PC-9 (cell line): ENCODE measurements around the gene PAXX. TPM values are rescaled to one million over a fixed set of nuclear protein-coding genes. Genes with fewer than 3 reads are reported as not detected.

ENCODE experiments used
- BruUV-seq: library from RNA; stranded (reverse); fragments of 400-500 nt; replicated peaks from 2 replicates; lab custom pipeline; 2021; lab: Mats Ljungman, UMichigan
- CTCF ChIA-PET: fragments of 300-600 bp; sonication (Branson Sonifier 250); formaldehyde crosslinking; loops from one replicate; lab custom pipeline; 2022; ENCODE audit warnings: antibody characterized with exemption; lab: Charles Lee
- POLR2A ChIA-PET: fragments of 300-600 bp; sonication (Branson Sonifier 250); formaldehyde crosslinking; loops from one replicate; lab custom pipeline; 2022; ENCODE audit warnings: antibody characterized with exemption; ENCODE audit not compliant: unreplicated experiment; lab: Charles Lee
- DNase-seq, 2 experiments: peaks; one replicate each; pipeline versions ENCODE4 v3.0.0 to v3.0.0-alpha.2; 2015 to 2022; ENCODE audit warnings: mixed read lengths in 1 of 2
- H2AFZ ChIP-seq: fragments of 200-600 bp; sonication (generic); 2 replicates; pipeline ENCODE4 v1.8.1; 2017; ENCODE audit warnings: antibody characterized with exemption
- H3F3A ChIP-seq: fragments of 200-600 bp; sonication (generic); 2 replicates; pipeline ENCODE4 v1.8.1; 2017; ENCODE audit warnings: antibody characterized with exemption, mild to moderate bottlenecking, low read depth; ENCODE audit not compliant: insufficient read depth
- H3K27ac ChIP-seq: fragments of 200-600 bp; sonication (generic); 2 replicates; pipeline ENCODE4 v1.6.1; 2016; ENCODE audit warnings: mixed run types
- H3K27me3 ChIP-seq: fragments of 200-600 bp; sonication (generic); 2 replicates; pipeline ENCODE4 v1.6.1; 2016; ENCODE audit warnings: low read depth, mixed run types; ENCODE audit not compliant: insufficient read depth
- H3K36me3 ChIP-seq: fragments of 200-600 bp; sonication (generic); 2 replicates; pipeline ENCODE4 v1.6.1; 2016; ENCODE audit warnings: low read depth, mixed run types
- H3K4me1 ChIP-seq: fragments of 200-600 bp; sonication (generic); replicated peaks from 2 replicates; pipeline ENCODE4 v1.6.1; 2016; ENCODE audit warnings: mixed run types; ENCODE audit not compliant: insufficient read depth
- H3K4me2 ChIP-seq: fragments of 200-600 bp; sonication (generic); 2 replicates; pipeline ENCODE4 v1.6.1; 2017; ENCODE audit warnings: mixed run types
- H3K4me3 ChIP-seq: fragments of 200-600 bp; sonication (generic); 2 replicates; pipeline ENCODE4 v1.6.1; 2016; ENCODE audit warnings: mixed run types
- H3K79me2 ChIP-seq: fragments of 200-600 bp; sonication (generic); 2 replicates; pipeline ENCODE4 v1.6.1; 2017; ENCODE audit warnings: low read depth, mixed run types
- H3K9me2 ChIP-seq: fragments of 200-600 bp; sonication (generic); 2 replicates; pipeline ENCODE4 v1.8.1; 2017; ENCODE audit warnings: mild to moderate bottlenecking; ENCODE audit not compliant: insufficient read depth
- H3K9me3 ChIP-seq: fragments of 200-600 bp; sonication (generic); 2 replicates; pipeline ENCODE4 v1.8.1; 2016; ENCODE audit warnings: low read depth; ENCODE audit not compliant: insufficient read depth
- H4K20me1 ChIP-seq: fragments of 200-600 bp; sonication (generic); 2 replicates; pipeline ENCODE4 v1.8.1; 2017; ENCODE audit not compliant: insufficient read depth
- EZH2 ChIP-seq: fragments of 200-600 bp; sonication (generic); IDR thresholded peaks from 2 replicates; pipeline ENCODE4 v1.8.0; 2017; ENCODE audit warnings: antibody characterized with exemption, low read depth
- intact Hi-C: fragments of 100-400 bp; cut with micrococcal nuclease; formaldehyde crosslinking; loops from one replicate; pipeline ENCODE4 v1.10.0; 2022; ENCODE audit not compliant: unreplicated experiment
- total RNA-seq: library from RNA; stranded (reverse); gene quantifications from 2 replicates; pipeline ENCODE4 v1.2.3, GENCODE V29; 2021
- TF ChIP-seq, protein P1 (sequence below): fragments of 200-600 bp; sonication (generic); conservative IDR thresholded peaks from 2 replicates; pipeline ENCODE4 v1.6.1; 2017; ENCODE audit warnings: mixed run types, antibody characterized with exemption, mild to moderate bottlenecking, moderate library complexity

The PAXX gene
- total RNA-seq, 1 experiment from 2014 or later = 54.9 TPM

- TF ChIP-seq, protein P1, sequence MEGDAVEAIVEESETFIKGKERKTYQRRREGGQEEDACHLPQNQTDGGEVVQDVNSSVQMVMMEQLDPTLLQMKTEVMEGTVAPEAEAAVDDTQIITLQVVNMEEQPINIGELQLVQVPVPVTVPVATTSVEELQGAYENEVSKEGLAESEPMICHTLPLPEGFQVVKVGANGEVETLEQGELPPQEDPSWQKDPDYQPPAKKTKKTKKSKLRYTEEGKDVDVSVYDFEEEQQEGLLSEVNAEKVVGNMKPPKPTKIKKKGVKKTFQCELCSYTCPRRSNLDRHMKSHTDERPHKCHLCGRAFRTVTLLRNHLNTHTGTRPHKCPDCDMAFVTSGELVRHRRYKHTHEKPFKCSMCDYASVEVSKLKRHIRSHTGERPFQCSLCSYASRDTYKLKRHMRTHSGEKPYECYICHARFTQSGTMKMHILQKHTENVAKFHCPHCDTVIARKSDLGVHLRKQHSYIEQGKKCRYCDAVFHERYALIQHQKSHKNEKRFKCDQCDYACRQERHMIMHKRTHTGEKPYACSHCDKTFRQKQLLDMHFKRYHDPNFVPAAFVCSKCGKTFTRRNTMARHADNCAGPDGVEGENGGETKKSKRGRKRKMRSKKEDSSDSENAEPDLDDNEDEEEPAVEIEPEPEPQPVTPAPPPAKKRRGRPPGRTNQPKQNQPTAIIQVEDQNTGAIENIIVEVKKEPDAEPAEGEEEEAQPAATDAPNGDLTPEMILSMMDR = no peak
- no peak for TF ChIP-seq EZH2
- DNase-seq = no peak
- H3K4me1 ChIP-seq = peaks cover 9% of the 10 kb centered on the region
- CTCF ChIA-PET = no interaction called here
- no peaks in the 10 kb centered on the region for H3K9me3 ChIP-seq
- peaks cover 15% of the 10 kb centered on the region; the same call in 1 of the 2 replicates for H3F3A ChIP-seq
- no peak overlapping the region for H2AFZ ChIP-seq
- no peaks in the 10 kb centered on the region for H3K9me2 ChIP-seq
- POLR2A ChIA-PET = no interaction called here
- no peaks in the 10 kb centered on the region for H3K36me3 ChIP-seq
- no peaks in the 10 kb centered on the region for H3K79me2 ChIP-seq
- no peak overlapping the region for H3K4me3 ChIP-seq
- H3K27ac ChIP-seq = no peak overlapping the region
- no TSS peak for BruUV-seq
- H3K4me2 ChIP-seq = no peak overlapping the region
- H4K20me1 ChIP-seq = no peaks in the 10 kb centered on the region; the same call in 1 of the 2 replicates
- intact Hi-C loops = no loop called here
- no peaks in the 10 kb centered on the region for H3K27me3 ChIP-seq
Observed at GRCh38 chr9:136985853-136986252, 6.4 kb upstream of the PAXX start.

GRCh38 chr9:136988872-136989271 is 3.4 kb upstream of the PAXX start:
- H3K4me1 ChIP-seq = 0 out of 2 replicates have a peak, but pooled peaks cover 5% of the 10 kb centered on the region
- peaks cover 27% of the 10 kb centered on the region; the same call in 1 of the 2 replicates for H3F3A ChIP-seq
- H3K79me2 ChIP-seq = peaks cover 7% of the 10 kb centered on the region; the same call in 1 of the 2 replicates
- no peak overlapping the region for H3K4me3 ChIP-seq
- H3K27me3 ChIP-seq = no peaks in the 10 kb centered on the region
- H3K9me2 ChIP-seq = no peaks in the 10 kb centered on the region
- no peaks in the 10 kb centered on the region for H3K9me3 ChIP-seq
- intact Hi-C loops = no loop called here
- H3K27ac ChIP-seq = no peak overlapping the region
- no peak for DNase-seq
- no peak overlapping the region for H3K4me2 ChIP-seq
- BruUV-seq = no TSS peak
- no peaks in the 10 kb centered on the region; the same call in 1 of the 2 replicates for H4K20me1 ChIP-seq
- ChIA-PET CTCF (interaction anchor here (0.6 to 0.7 kb wide), 2 partner anchors 12 to 355 kb away, joined by 5 to 8 read pairs; no protein-coding TSS in a partner anchor), POLR2A (no interaction called here)
- H3K36me3 ChIP-seq = no peaks in the 10 kb centered on the region
- H2AFZ ChIP-seq = no peak overlapping the region
- no peak for TF ChIP-seq EZH2
- TF ChIP-seq, protein P1 = no peak

- no peaks in the 10 kb centered on the region for H3K27me3 ChIP-seq
- no peak for DNase-seq
- TF ChIP-seq EZH2 = no peak
- TF ChIP-seq, protein P1 = no peak
- no peak overlapping the region for H2AFZ ChIP-seq
- H3K79me2 ChIP-seq = peaks cover 7% of the 10 kb centered on the region; the same call in 1 of the 2 replicates
- ChIA-PET POLR2A (interaction anchor here (0.5 kb wide), 1 partner anchor 77 kb away, joined by 21 read pairs; no protein-coding TSS in a partner anchor), CTCF (no interaction called here)
- H3K36me3 ChIP-seq = no peaks in the 10 kb centered on the region
- intact Hi-C loops = no loop called here
- no peak overlapping the region for H3K27ac ChIP-seq
- BruUV-seq = no TSS peak
- no peaks in the 10 kb centered on the region for H3K9me3 ChIP-seq
- H3F3A ChIP-seq = peaks cover 27% of the 10 kb centered on the region; the same call in 1 of the 2 replicates
- H4K20me1 ChIP-seq = no peaks in the 10 kb centered on the region; the same call in 1 of the 2 replicates
- H3K4me2 ChIP-seq = no peak overlapping the region
- 0 out of 2 replicates have a peak, but pooled peaks cover 5% of the 10 kb centered on the region for H3K4me1 ChIP-seq
- no peaks in the 10 kb centered on the region for H3K9me2 ChIP-seq
- H3K4me3 ChIP-seq = no peak overlapping the region
Observed at GRCh38 chr9:136990242-136990911, 1.8 kb upstream of the PAXX start.
